ENCODE data around the gene LCE7A. TPM values are rescaled to one million over a fixed set of nuclear protein-coding genes. Genes with fewer than 3 reads are reported as not detected.

Gene LCE7A
- total RNA-seq, 2 donors from 2014 or later, result not detected

DNA sequence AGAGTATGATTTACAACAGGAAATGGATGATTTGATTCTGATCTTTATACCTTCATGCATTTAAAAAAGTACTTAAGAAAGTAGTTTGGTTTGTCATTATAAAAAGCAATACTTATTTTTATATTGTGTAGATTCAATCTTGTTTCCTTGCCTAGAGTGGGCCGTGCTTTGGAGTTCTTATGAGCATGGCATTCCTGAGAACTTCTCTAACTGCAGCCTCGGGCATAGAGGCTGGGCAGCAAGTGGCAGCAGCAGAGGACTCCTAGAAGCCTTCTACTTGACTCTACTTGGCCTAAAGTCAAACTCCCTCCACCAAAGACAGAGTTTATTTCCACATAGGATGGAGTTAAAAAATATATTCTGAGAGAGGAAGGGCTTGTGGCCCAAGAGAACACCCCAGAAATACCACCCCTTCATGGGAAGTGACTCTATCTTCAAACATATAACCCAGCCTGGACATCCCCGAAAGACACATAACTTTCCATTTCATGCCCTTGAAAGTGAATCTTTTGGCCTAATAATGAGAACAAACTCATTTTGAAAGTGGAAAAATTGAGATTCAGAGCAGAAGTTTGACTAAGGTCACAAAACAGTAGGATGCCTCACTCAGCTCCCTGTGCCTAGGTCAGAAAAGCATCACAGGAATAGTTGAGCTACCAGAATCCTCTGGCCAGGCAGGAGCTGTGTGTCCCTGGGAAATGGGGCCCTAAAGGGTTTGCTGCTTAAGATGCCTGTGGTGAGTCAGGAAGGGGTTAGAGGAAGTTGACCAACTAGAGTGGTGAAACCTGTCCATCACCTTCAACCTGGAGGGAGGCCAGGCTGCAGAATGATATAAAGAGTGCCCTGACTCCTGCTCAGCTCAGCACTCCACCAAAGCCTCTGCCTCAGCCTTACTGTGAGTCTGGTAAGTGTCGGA lies 48.1 kb downstream of the LCE7A start, which contains the start of gene IVL:
Gene IVL, plus strand, starts transcription at position 861 of the 916 bp plus-strand sequence. CDS start 1,252 bp downstream, outside the sequence.
- no peak for DNase-seq
- ATAC-seq, result no peak
- intact Hi-C loops (cut with DNase I, micrococcal nuclease), result no loop called here

DNA sequence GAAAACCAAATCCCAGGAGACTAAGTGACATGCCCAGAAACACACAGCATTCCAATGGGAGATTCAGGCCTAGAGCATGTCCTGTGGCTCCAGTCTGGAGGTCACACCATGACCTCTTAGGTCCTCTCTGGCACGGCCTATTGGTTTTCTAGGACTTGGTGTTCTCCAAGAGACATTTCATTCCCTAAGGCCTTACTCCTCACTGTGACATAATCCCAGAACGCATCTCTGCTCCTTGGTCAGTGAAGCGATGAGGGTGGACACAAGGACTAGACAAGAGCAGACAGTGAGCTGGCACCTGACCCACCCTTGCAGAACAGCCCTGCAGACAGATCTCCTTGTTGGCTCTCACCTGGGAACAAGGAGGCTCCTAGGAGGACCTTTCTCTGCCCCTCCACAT lies 49.4 kb downstream of the LCE7A start:
- no peak for ATAC-seq
- intact Hi-C loops (cut with DNase I, micrococcal nuclease), result no loop called here
- no peak for DNase-seq

Other genes starting within 250 kb of the LCE7A start
- not detected for gene LCE3B, start 246.2 kb upstream of the LCE7A start, total RNA-seq
- not detected for gene LCE3A, start 236.9 kb upstream of the LCE7A start, total RNA-seq
- gene LCE2D, start 196.6 kb upstream of the LCE7A start, total RNA-seq, result not detected
- not detected for gene LCE2C, start 184.7 kb upstream of the LCE7A start, total RNA-seq
- not detected for gene LCE2B, start 173.9 kb upstream of the LCE7A start, total RNA-seq
- gene LCE2A, start 161.7 kb upstream of the LCE7A start, total RNA-seq, result not detected
- not detected for gene LCE4A, start 151.8 kb upstream of the LCE7A start, total RNA-seq
- gene KPRP, start 102.0 kb upstream of the LCE7A start, total RNA-seq, result not detected
- gene LCE1F, start 84.9 kb upstream of the LCE7A start, total RNA-seq, result not detected
- not detected for gene LCE1E, start 73.7 kb upstream of the LCE7A start, total RNA-seq
- gene LCE1D, start 63.3 kb upstream of the LCE7A start, total RNA-seq, result not detected
- not detected for gene LCE1C, start 53.3 kb upstream of the LCE7A start, total RNA-seq
- gene LCE1B, start 48.0 kb upstream of the LCE7A start, total RNA-seq, result not detected
- not detected for gene LCE1A, start 32.5 kb upstream of the LCE7A start, total RNA-seq
- gene LCE6A, start 17.1 kb upstream of the LCE7A start, total RNA-seq, result not detected
- gene SMCP, start 18.3 kb downstream of the LCE7A start, total RNA-seq, result not detected
- not detected for gene IVL, start 48.5 kb downstream of the LCE7A start, total RNA-seq
- not detected for gene SPRR5, start 87.2 kb downstream of the LCE7A start, total RNA-seq
- not detected for gene SPRR4, start 110.7 kb downstream of the LCE7A start, total RNA-seq
- gene SPRR1A, start 124.1 kb downstream of the LCE7A start, total RNA-seq, result not detected
- gene SPRR3, start 141.8 kb downstream of the LCE7A start, total RNA-seq, result not detected
- not detected for gene SPRR1B, start 171.2 kb downstream of the LCE7A start, total RNA-seq
- gene SPRR2D, start 181.1 kb downstream of the LCE7A start, total RNA-seq, result not detected
- gene SPRR2A, start 197.5 kb downstream of the LCE7A start, total RNA-seq, result not detected
- not detected for gene SPRR2B, start 211.6 kb downstream of the LCE7A start, total RNA-seq
- not detected for gene SPRR2E, start 234.5 kb downstream of the LCE7A start, total RNA-seq